ENCODE data around the gene CLCN3. TPM values are rescaled to one million over a fixed set of nuclear protein-coding genes. Genes with fewer than 3 reads are reported as not detected.

Gene CLCN3
- total RNA-seq, 6 experiments from 2014 or later, result 32.9 to 39.5 (median 35.0) TPM

- H3K36me3 Mint-ChIP-seq (ENCODE audit: low read depth), result peaks cover 5% of the 10 kb centered on the region; the same call in 1 of the 2 replicates
- no peak for DNase-seq
- peaks cover 16% of the 10 kb centered on the region for H3K4me1 Mint-ChIP-seq (ENCODE audit: low read depth)
- no peaks in the 10 kb centered on the region for H3K27me3 Mint-ChIP-seq (ENCODE audit: insufficient read depth)
- no peaks in the 10 kb centered on the region for H3K9me3 Mint-ChIP-seq
- no peak for TF ChIP-seq CTCF (IDR thresholded peaks at IDR 0.05)
- H3K27ac Mint-ChIP-seq, result no peak overlapping the region
- H3K4me3 Mint-ChIP-seq, result no peak overlapping the region
Measured at GRCh38 chr4:169625886-169626285, 5.5 kb downstream of the CLCN3 start.

GRCh38 chr4:169626331-169627282, 6.2 kb downstream of the CLCN3 start:
- TF ChIP-seq CTCF (IDR thresholded peaks at IDR 0.05), result no peak
- Mint-ChIP-seq H3K4me3 (no peak overlapping the region), H3K27ac (no peak overlapping the region), H3K36me3 (ENCODE audit: low read depth) (peaks cover 5% of the 10 kb centered on the region; the same call in 1 of the 2 replicates), H3K4me1 (ENCODE audit: low read depth) (peaks cover 18% of the 10 kb centered on the region), H3K9me3 (no peaks in the 10 kb centered on the region), H3K27me3 (ENCODE audit: insufficient read depth) (no peaks in the 10 kb centered on the region)
- DNase-seq, result no peak

- H3K27me3 Mint-ChIP-seq (ENCODE audit: insufficient read depth), result no peaks in the 10 kb centered on the region
- no peaks in the 10 kb centered on the region for H3K9me3 Mint-ChIP-seq
- no peak for DNase-seq
- no peak overlapping the region for H3K27ac Mint-ChIP-seq
- peaks cover 18% of the 10 kb centered on the region for H3K4me1 Mint-ChIP-seq (ENCODE audit: low read depth)
- peaks cover 5% of the 10 kb centered on the region; the same call in 1 of the 2 replicates for H3K36me3 Mint-ChIP-seq (ENCODE audit: low read depth)
- TF ChIP-seq CTCF (IDR thresholded peaks at IDR 0.05), result no peak
- no peak overlapping the region for H3K4me3 Mint-ChIP-seq
Measured at GRCh38 chr4:169627307-169627706, 6.9 kb downstream of the CLCN3 start.

GRCh38 chr4:169628579-169628978, 8.2 kb downstream of the CLCN3 start:
- Mint-ChIP-seq H3K9me3 (no peaks in the 10 kb centered on the region), H3K36me3 (ENCODE audit: low read depth) (peaks cover 5% of the 10 kb centered on the region; the same call in 1 of the 2 replicates)
- no peak for DNase-seq

GRCh38 chr4:169630069-169630468, 9.7 kb downstream of the CLCN3 start:
- Mint-ChIP-seq H3K4me1 (ENCODE audit: low read depth) (peaks cover 22% of the 10 kb centered on the region), H3K4me3 (no peak overlapping the region), H3K27me3 (ENCODE audit: insufficient read depth) (no peaks in the 10 kb centered on the region), H3K27ac (no peak overlapping the region), H3K36me3 (ENCODE audit: low read depth) (peaks cover 3% of the 10 kb centered on the region; the same call in 1 of the 2 replicates), H3K9me3 (no peaks in the 10 kb centered on the region)
- TF ChIP-seq CTCF (IDR thresholded peaks at IDR 0.05), result no peak
- no peak for DNase-seq

More at GRCh38 chr4:169628579-169628978, 8.2 kb downstream of the CLCN3 start:
- H3K27ac Mint-ChIP-seq, result no peak overlapping the region
- no peak for TF ChIP-seq CTCF (IDR thresholded peaks at IDR 0.05)
- H3K4me1 Mint-ChIP-seq (ENCODE audit: low read depth), result peaks cover 17% of the 10 kb centered on the region
- no peak overlapping the region for H3K4me3 Mint-ChIP-seq
- no peaks in the 10 kb centered on the region for H3K27me3 Mint-ChIP-seq (ENCODE audit: insufficient read depth)
